Common myeloid progenitor, CD34-positive (primary cell): ENCODE results near the gene STK32C.

Source experiments
- CTCF ChIA-PET: fragments of 350-600 bp; sonication (Branson Sonifier 250); formaldehyde crosslinking; loops from one replicate; lab custom pipeline; 2021; ENCODE audit warnings: antibody characterized with exemption; lab: Charles Lee
- POLR2A ChIA-PET: fragments of 350-600 bp; sonication (Branson Sonifier 250); formaldehyde crosslinking; loops from one replicate; lab custom pipeline; 2021; ENCODE audit warnings: antibody characterized with exemption; lab: Charles Lee
- DNase-seq, 3 donors: peaks; one replicate each; pipeline versions ENCODE4 v3.0.0 to v3.0.0-alpha.2; 2013
- H3K27ac ChIP-seq, 2 experiments: 1 replicate in 1 of 2; 2 replicates in 1 of 2; pipeline ENCODE4 v1.7.0; 2013; ENCODE audit warnings: inconsistent platforms in 2 of 2, low read length in 2 of 2, mild to moderate bottlenecking in 2 of 2, low read depth in 1 of 2, moderate library complexity in 1 of 2; ENCODE audit not compliant: severe bottlenecking in 2 of 2, insufficient read depth in 1 of 2, poor library complexity in 1 of 2
- H3K27me3 ChIP-seq, 5 experiments: replicated peaks in 2 of 5; 1 replicate in 3 of 5; 2 replicates in 2 of 5; pipeline versions ENCODE4 v1.6.1 to v1.7.0; 2013; ENCODE audit warnings: low read length in 4 of 5, mild to moderate bottlenecking in 2 of 5, moderate library complexity in 2 of 5, inconsistent platforms in 1 of 5; ENCODE audit not compliant: insufficient read depth in 5 of 5, control insufficient read depth in 4 of 5
- H3K36me3 ChIP-seq, 4 experiments: 1 replicate in 2 of 4; 2 replicates in 2 of 4; pipeline versions ENCODE4 v1.6.1 to v1.7.0; 2013; ENCODE audit warnings: low read length in 3 of 4, control low read depth in 1 of 4, mild to moderate bottlenecking in 1 of 4; ENCODE audit not compliant: control insufficient read depth in 4 of 4, insufficient read depth in 4 of 4
- H3K4me1 ChIP-seq, 4 experiments: 1 replicate in 3 of 4; 2 replicates in 1 of 4; pipeline versions ENCODE4 v1.6.1 to v1.7.1; 2013; ENCODE audit warnings: low read length in 3 of 4, mild to moderate bottlenecking in 3 of 4, control low read depth in 1 of 4, inconsistent platforms in 1 of 4, moderate library complexity in 1 of 4; ENCODE audit not compliant: control insufficient read depth in 4 of 4, insufficient read depth in 4 of 4; ENCODE audit errors: control extremely low read depth in 1 of 4
- H3K4me3 ChIP-seq, 7 experiments: 1 replicate in 4 of 7; 2 replicates in 3 of 7; pipeline versions ENCODE4 v1.5.1 to v1.7.0; 2013; ENCODE audit warnings: mild to moderate bottlenecking in 7 of 7, low read length in 6 of 7, moderate library complexity in 6 of 7, inconsistent platforms in 2 of 7, low read depth in 2 of 7, control low read depth in 1 of 7; ENCODE audit not compliant: insufficient read depth in 4 of 7, control insufficient read depth in 1 of 7; ENCODE audit errors: extremely low read depth in 1 of 7
- H3K9me3 ChIP-seq, 5 experiments: 1 replicate in 4 of 5; 2 replicates in 1 of 5; pipeline versions ENCODE4 v1.6.1 to v1.7.1; 2013; ENCODE audit warnings: low read length in 4 of 5, mild to moderate bottlenecking in 2 of 5, inconsistent platforms in 1 of 5, low read depth in 1 of 5, moderate library complexity in 1 of 5; ENCODE audit not compliant: control insufficient read depth in 4 of 5, insufficient read depth in 2 of 5; ENCODE audit errors: control extremely low read depth in 1 of 5
- WGBS: methylation state at CpG from one replicate; pipeline ENCODE4 v1.1.5; 2013; ENCODE audit not compliant: insufficient coverage; 5-methylcytosine and 5-hydroxymethylcytosine counted together

STK32C gene

GRCh38 chr10:132241086-132241485, 66.7 kb downstream of the STK32C start:
- H3K4me1 ChIP-seq: peaks cover 0 to 11% (median 2%) of the 10 kb centered on the region in 4 experiments
- 97% methylated on average over 13 of the region's 13 CpGs for WGBS
- ChIA-PET CTCF (no interaction called here), POLR2A (no interaction called here)
- no peak overlapping the region for H3K4me3 ChIP-seq
- no peak overlapping the region for H3K27ac ChIP-seq
- no peak for DNase-seq
- no peaks in the 10 kb centered on the region for H3K27me3 ChIP-seq
- no peaks in the 10 kb centered on the region for H3K9me3 ChIP-seq
- peaks cover 0 to 3% (median 0%) of the 10 kb centered on the region in 4 experiments for H3K36me3 ChIP-seq

GRCh38 chr10:132240581-132240980, 67.2 kb downstream of the STK32C start:
- over 99% methylated on average over 13 of the region's 16 CpGs for WGBS
- Histone ChIP-seq H3K27ac (no peak overlapping the region), H3K9me3 (no peaks in the 10 kb centered on the region), H3K36me3 (peaks cover 0 to 3% (median 0%) of the 10 kb centered on the region in 4 experiments), H3K4me1 (peaks cover 0 to 11% (median 2%) of the 10 kb centered on the region in 4 experiments), H3K4me3 (no peak overlapping the region), H3K27me3 (no peaks in the 10 kb centered on the region)
- CTCF ChIA-PET: no interaction called here
- POLR2A ChIA-PET: no interaction called here
- DNase-seq: no peak

GRCh38 chr10:132240156-132240555, 67.6 kb downstream of the STK32C start:
- WGBS: 95% methylated on average over 13 of the region's 15 CpGs
- H3K4me1 ChIP-seq: peaks cover 0 to 11% (median 2%) of the 10 kb centered on the region in 4 experiments
- ChIA-PET CTCF (no interaction called here), POLR2A (no interaction called here)
- H3K4me3 ChIP-seq: no peak overlapping the region
- no peak overlapping the region for H3K27ac ChIP-seq
- no peaks in the 10 kb centered on the region for H3K9me3 ChIP-seq
- no peak for DNase-seq
- H3K27me3 ChIP-seq: no peaks in the 10 kb centered on the region
- H3K36me3 ChIP-seq: peaks cover 0 to 3% (median 0%) of the 10 kb centered on the region in 4 experiments

GRCh38 chr10:132239126-132240031, 68.4 kb downstream of the STK32C start:
- POLR2A ChIA-PET: no interaction called here
- Histone ChIP-seq H3K36me3 (peaks cover 0 to 3% (median 0%) of the 10 kb centered on the region in 4 experiments), H3K4me1 (peaks cover 0 to 11% (median 2%) of the 10 kb centered on the region in 4 experiments), H3K4me3 (no peak overlapping the region), H3K27ac (no peak overlapping the region), H3K27me3 (no peaks in the 10 kb centered on the region), H3K9me3 (no peaks in the 10 kb centered on the region)
- 97% methylated on average over 18 of the region's 29 CpGs for WGBS
- no peak for DNase-seq
- CTCF ChIA-PET: no interaction called here

- 97% methylated on average over 15 of the region's 17 CpGs for WGBS
- POLR2A ChIA-PET: no interaction called here
Measured at GRCh38 chr10:132238371-132239125, 69.2 kb downstream of the STK32C start.

GRCh38 chr10:132237871-132238270, 69.9 kb downstream of the STK32C start:
- DNase-seq: no peak
- no peaks in the 10 kb centered on the region for H3K9me3 ChIP-seq
- WGBS: 62% methylated on average over 8 of the region's 9 CpGs
- peaks cover 0 to 20% (median 16%) of the 10 kb centered on the region in 4 experiments for H3K4me1 ChIP-seq
- H3K27me3 ChIP-seq: no peaks in the 10 kb centered on the region
- no peak overlapping the region for H3K4me3 ChIP-seq
- ChIA-PET POLR2A (no interaction called here), CTCF (no interaction called here)
- no peak overlapping the region for H3K27ac ChIP-seq
- H3K36me3 ChIP-seq: peaks cover 0 to 3% (median 0%) of the 10 kb centered on the region in 4 experiments

More at GRCh38 chr10:132238371-132239125, 69.2 kb downstream of the STK32C start:
- H3K27ac ChIP-seq: no peak overlapping the region
- no peak for DNase-seq
- H3K27me3 ChIP-seq: no peaks in the 10 kb centered on the region
- no peak overlapping the region for H3K4me3 ChIP-seq
- peaks cover 0 to 3% (median 0%) of the 10 kb centered on the region in 4 experiments for H3K36me3 ChIP-seq
- CTCF ChIA-PET: no interaction called here
- peaks cover 0 to 13% (median 9%) of the 10 kb centered on the region in 4 experiments for H3K4me1 ChIP-seq
- no peaks in the 10 kb centered on the region for H3K9me3 ChIP-seq
